Mesodermal cell (in vitro differentiated cells): Measurements from ENCODE around the gene CDCA7L.
"Not testable (repeated sequence)": the region's sequence is repeated elsewhere in the genome, so short reads cannot be mapped to it uniquely, and the experiment has no call there.

Experiments
- H3K27ac ChIP-seq: 2 replicates; pipeline ENCODE4 v1.7.0; 2013; ENCODE audit warnings: mild to moderate bottlenecking, low read depth, low read length, moderate library complexity; ENCODE audit not compliant: severe bottlenecking
- H3K36me3 ChIP-seq: 2 replicates; pipeline ENCODE4 v1.7.1; 2013; ENCODE audit warnings: mild to moderate bottlenecking, low read length, moderate library complexity; ENCODE audit not compliant: control insufficient read depth, insufficient read depth
- H3K4me1 ChIP-seq: one replicate; pipeline ENCODE4 v1.7.1; 2013; ENCODE audit warnings: mild to moderate bottlenecking, low read length; ENCODE audit not compliant: insufficient read depth, control insufficient read depth, poor library complexity, severe bottlenecking
- H3K4me3 ChIP-seq: 2 replicates; pipeline ENCODE4 v1.7.0; 2013; ENCODE audit warnings: low read length, control low read depth, mild to moderate bottlenecking; ENCODE audit not compliant: insufficient read depth, poor library complexity, severe bottlenecking; ENCODE audit errors: extremely low read depth
- H3K9me3 ChIP-seq: 2 replicates; pipeline ENCODE4 v1.7.1; 2013; ENCODE audit warnings: mild to moderate bottlenecking, low read length, moderate library complexity; ENCODE audit not compliant: control insufficient read depth
- WGBS, 2 experiments: methylation state at CpG; one replicate each; pipeline ENCODE4 v1.1.5; 2013; ENCODE audit warnings: missing lambda C conversion rate in 2 of 2; ENCODE audit not compliant: insufficient coverage in 2 of 2; 5-methylcytosine and 5-hydroxymethylcytosine counted together

The CDCA7L gene

DNA sequence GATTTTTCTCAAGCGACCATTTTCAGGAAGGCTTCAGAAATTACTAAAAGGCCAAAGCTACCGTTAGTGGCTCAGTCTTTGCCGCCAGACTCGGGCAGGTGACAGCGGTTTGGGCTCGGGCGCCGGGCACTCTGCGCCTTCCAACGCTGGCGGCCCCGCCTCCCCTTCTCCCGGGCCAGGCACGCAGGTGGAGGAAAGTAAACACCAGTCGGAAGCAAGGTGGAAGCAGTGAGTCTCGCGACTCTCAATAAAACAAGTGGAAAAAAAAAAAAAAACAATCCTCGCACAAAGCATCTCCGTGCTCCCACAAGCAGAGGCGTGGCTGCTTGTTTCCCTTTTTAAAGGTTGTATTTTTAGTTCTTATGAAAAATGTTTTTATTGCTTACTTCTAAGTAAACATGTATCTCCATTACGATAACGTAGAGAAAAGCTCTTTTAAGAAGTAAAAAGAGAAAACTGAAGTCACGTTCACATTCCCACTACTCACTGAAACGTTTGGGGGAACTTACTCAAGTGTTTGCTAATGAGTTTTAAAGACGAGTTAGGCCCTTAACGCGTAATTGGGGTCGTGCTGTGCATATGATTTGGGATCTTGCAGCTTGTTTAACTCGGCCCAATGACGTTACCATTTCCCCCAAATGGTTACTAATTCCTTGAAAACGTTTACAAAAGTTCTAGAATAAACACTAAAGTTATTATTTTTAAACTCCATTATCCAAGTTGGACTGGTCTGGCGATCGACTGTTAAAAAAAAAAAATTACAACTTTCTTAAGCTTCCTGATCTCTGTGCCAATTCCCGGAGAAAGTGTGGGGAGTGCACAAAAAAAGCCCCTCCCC is 864 bp downstream of the CDCA7L start:
- no peaks in the 10 kb centered on the region for H3K9me3 ChIP-seq
- no peak overlapping the region for H3K27ac ChIP-seq
- H3K4me3 ChIP-seq, result peak overlapping the region; percentile 46
- WGBS, 2 experiments, result 1 to 2% methylated on average over 10 to 21 of the region's 34 CpGs
- H3K36me3 ChIP-seq, result no peaks in the 10 kb centered on the region
- peaks cover 47% of the 10 kb centered on the region for H3K4me1 ChIP-seq

- Histone ChIP-seq H3K4me3 (no peak overlapping the region), H3K9me3 (no peaks in the 10 kb centered on the region), H3K27ac (no peak overlapping the region), H3K4me1 (peaks cover 35% of the 10 kb centered on the region), H3K36me3 (no peaks in the 10 kb centered on the region)
- WGBS, 2 experiments, result 85% methylated on average over 2 to 3 of the region's 5 CpGs
Observed at GRCh38 chr7:21943436-21943835, 2.3 kb downstream of the CDCA7L start.

- Histone ChIP-seq H3K27ac (no peak overlapping the region), H3K4me3 (no peak overlapping the region), H3K36me3 (no peaks in the 10 kb centered on the region), H3K4me1 (peaks cover 30% of the 10 kb centered on the region), H3K9me3 (no peaks in the 10 kb centered on the region)
- 69 to 86% methylated on average over 2 to 6 of the region's 6 CpGs for WGBS, 2 experiments
Observed at GRCh38 chr7:21942955-21943354, 2.7 kb downstream of the CDCA7L start.

GRCh38 chr7:21941611-21942141 is 4.0 kb downstream of the CDCA7L start:
- peak overlapping the region; percentile 51 for H3K27ac ChIP-seq

DNA sequence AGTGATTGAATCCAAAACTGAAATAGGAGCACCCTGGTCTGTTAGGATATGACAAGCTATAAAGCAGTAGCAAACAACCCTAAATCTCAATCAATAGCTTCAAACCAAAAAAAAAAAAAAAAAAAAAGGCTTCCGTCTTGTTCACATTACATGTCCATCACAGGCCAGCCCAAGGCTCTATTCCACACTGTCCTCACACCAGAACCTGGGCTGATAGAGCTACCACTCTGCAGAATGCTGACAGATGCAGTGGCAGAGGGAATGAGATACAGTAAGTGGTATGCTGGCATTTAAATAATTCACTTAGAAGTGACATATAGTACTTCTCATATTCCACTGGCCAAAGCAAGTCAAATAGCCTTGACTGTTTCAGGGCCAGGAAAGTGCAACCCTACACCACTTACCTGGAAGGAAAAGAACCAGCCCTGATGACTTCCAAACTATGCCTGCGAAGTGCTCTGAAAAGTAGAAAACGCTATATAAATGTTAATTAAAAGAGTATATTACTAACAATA is 5.8 kb downstream of the CDCA7L start:
- WGBS, 2 experiments, result no CpG with 5 or more reads among the region's 3 CpGs
- no peak overlapping the region for H3K27ac ChIP-seq
- H3K4me3 ChIP-seq, result no peak overlapping the region
- no peaks in the 10 kb centered on the region for H3K9me3 ChIP-seq
- H3K4me1 ChIP-seq, result peaks cover 17% of the 10 kb centered on the region
- H3K36me3 ChIP-seq, result no peaks in the 10 kb centered on the region

More at GRCh38 chr7:21941611-21942141, 4.0 kb downstream of the CDCA7L start:
- no peaks in the 10 kb centered on the region for H3K9me3 ChIP-seq
- H3K4me1 ChIP-seq, result peaks cover 28% of the 10 kb centered on the region
- WGBS, 2 experiments, result 60% methylated on average over 1 of the region's 3 CpGs; no CpG with 5 or more reads in 1 of the 2 experiments
- no peaks in the 10 kb centered on the region for H3K36me3 ChIP-seq
- no peak overlapping the region for H3K4me3 ChIP-seq

GRCh38 chr7:21939136-21939857 is 6.4 kb downstream of the CDCA7L start:
- 57 to 100% methylated on average over 1 to 2 of the region's 4 CpGs for WGBS, 2 experiments
- peaks cover 16% of the 10 kb centered on the region for H3K4me1 ChIP-seq

GRCh38 chr7:21938463-21938862 is 7.2 kb downstream of the CDCA7L start:
- H3K4me3 ChIP-seq, result no peak overlapping the region
- no peaks in the 10 kb centered on the region for H3K36me3 ChIP-seq
- no peaks in the 10 kb centered on the region for H3K9me3 ChIP-seq
- WGBS, 2 experiments, result 67% methylated on average over 1 of the region's 2 CpGs; no CpG with 5 or more reads in 1 of the 2 experiments
- H3K4me1 ChIP-seq, result peaks cover 11% of the 10 kb centered on the region
- no peak overlapping the region for H3K27ac ChIP-seq

More at GRCh38 chr7:21939136-21939857, 6.4 kb downstream of the CDCA7L start:
- H3K9me3 ChIP-seq, result no peaks in the 10 kb centered on the region
- no peak overlapping the region for H3K4me3 ChIP-seq
- no peaks in the 10 kb centered on the region for H3K36me3 ChIP-seq
- no peak overlapping the region for H3K27ac ChIP-seq

DNA sequence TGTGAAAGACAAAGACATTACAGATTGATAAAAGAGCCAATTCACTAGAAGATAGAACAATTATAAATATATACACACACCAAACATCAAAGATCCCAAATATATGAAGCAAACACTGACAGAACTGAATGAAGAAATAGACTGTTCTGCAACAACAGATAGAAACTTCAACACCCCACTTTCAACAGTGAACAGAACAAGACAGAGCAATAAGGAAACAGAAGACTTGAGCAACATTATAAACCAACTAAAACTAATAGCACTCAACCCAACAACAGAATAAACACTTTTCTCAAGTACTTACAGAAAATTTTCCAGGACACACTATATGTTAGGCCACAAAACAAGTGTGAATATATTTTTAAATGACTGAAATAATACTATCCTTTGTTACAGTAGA is 10.9 kb downstream of the CDCA7L start:
- H3K4me1 ChIP-seq, result no peaks in the 10 kb centered on the region
- H3K4me3 ChIP-seq, result no peak overlapping the region
- no peaks in the 10 kb centered on the region for H3K36me3 ChIP-seq
- H3K27ac ChIP-seq, result no peak overlapping the region
- H3K9me3 ChIP-seq, result no peaks in the 10 kb centered on the region

DNA sequence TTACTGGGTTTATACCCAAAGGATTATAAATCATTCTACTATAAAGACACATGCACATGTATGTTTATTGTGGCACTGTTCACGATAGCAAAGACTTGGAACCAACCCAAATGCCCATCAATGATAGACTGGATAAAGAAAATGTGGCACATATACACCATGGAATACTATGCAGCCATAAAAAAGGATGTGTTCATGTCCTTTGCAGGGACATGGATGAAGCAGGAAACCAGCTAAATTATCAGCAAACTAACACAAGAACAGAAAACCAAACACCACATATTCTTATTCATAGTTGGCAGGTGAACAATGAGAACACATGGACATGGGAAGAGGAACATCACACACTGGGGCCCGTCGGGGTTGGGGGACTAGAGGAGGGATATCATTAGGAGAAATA is 12.4 kb downstream of the CDCA7L start:
- not testable (repeated sequence) for H3K36me3 ChIP-seq, H3K27ac ChIP-seq, H3K4me1 ChIP-seq, H3K4me3 ChIP-seq, H3K9me3 ChIP-seq
- no CpG with 5 or more reads among the region's 3 CpGs for WGBS, 2 experiments

DNA sequence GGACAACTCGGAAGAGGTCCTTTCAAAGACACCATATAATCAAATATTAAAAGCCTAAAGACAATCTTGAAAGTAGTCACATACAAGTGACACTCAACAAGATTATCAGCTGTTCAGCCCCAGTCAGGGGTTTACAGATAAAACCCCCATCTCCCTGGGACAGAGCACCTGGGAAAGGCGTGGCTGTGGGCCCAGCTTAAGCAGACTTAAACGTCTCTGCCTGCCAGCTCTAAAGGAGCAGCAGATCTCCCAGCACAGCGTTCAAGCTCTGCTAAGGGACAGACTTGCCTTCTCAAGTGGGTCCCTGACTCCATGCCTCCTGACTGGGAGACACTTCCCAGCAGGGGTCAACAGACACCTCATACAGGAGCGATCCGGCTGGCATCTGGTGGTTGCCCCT is 18.0 kb downstream of the CDCA7L start:
- no peaks in the 10 kb centered on the region for H3K36me3 ChIP-seq
- no peaks in the 10 kb centered on the region for H3K4me1 ChIP-seq
- 76 to 87% methylated on average over 4 to 6 of the region's 6 CpGs for WGBS, 2 experiments
- H3K4me3 ChIP-seq, result no peak overlapping the region
- no peaks in the 10 kb centered on the region for H3K9me3 ChIP-seq
- H3K27ac ChIP-seq, result no peak overlapping the region
